Pancreas (tissue), 10 donors: ENCODE data around the gene UPK3BL2. TPM values are rescaled to one million over a fixed set of nuclear protein-coding genes. Genes with fewer than 3 reads are reported as not detected.
A peak's percentile ranks its signal among the peaks of the same experiment; 100 is the strongest.
"Not testable (repeated sequence)": the region's sequence is repeated elsewhere in the genome, so short reads cannot be mapped to it uniquely, and the experiment has no call there.

Experiments used
- ATAC-seq, 4 donors: fragments of 200-7000 bp; cut with Tn5 transposase; one replicate each; pipeline versions ENCODE4 v1.8.0 to v1.9.1; 2020; ENCODE audit warnings: mild to moderate bottlenecking in 4 of 4, moderate library complexity in 4 of 4
- DNase-seq, 6 donors: peaks; one replicate each; pipeline ENCODE4 v3.0.0-alpha.2; 2020
- FAIRE-seq: peaks from 2 replicates; lab custom pipeline; 2012; peaks lifted over from hg19 to GRCh38; lab: Jason Lieb, UNC
- H3K27ac ChIP-seq, 4 donors: fragments of 200-600 bp; sonication (generic); 1 replicate in 3 of 4; 2 replicates in 1 of 4; pipeline versions ENCODE4 v1.5.0 to v1.8.0; 2020
- H3K27me3 ChIP-seq, 4 donors: fragments of 200-600 bp; one replicate each; pipeline ENCODE4 v1.8.0; 2021
- H3K36me3 ChIP-seq, 3 donors: fragments of 200-600 bp; sonication (generic) in 1 of 3; one replicate each; pipeline versions ENCODE4 v1.5.0 to v1.8.0; 2020 to 2021
- H3K4me1 ChIP-seq, 3 donors: fragments of 200-600 bp; one replicate each; pipeline ENCODE4 v1.8.0; 2021
- H3K4me3 ChIP-seq, 4 donors: fragments of 200-600 bp; sonication (generic) in 2 of 4; one replicate each; pipeline versions ENCODE4 v1.5.0 to v1.8.0; 2020 to 2021
- H3K9me3 ChIP-seq, 4 donors: fragments of 200-600 bp; one replicate each; pipeline ENCODE4 v1.8.0; 2021
- WGBS, 2 donors: extraction: QIAGEN DNeasy Blood & Tissue Kit; methylation state at CpG; one replicate each; pipeline ENCODE4 v1.1.7; 2013; 5-methylcytosine and 5-hydroxymethylcytosine counted together
- intact Hi-C, 3 donors: fragments of 100-400 bp; cut with DNase I; formaldehyde crosslinking; loops; one replicate each; pipeline versions ENCODE4 v1.11.1 to v1.14.2; 2022
- polyA plus RNA-seq, 2 donors: library from polyadenylated mRNA; stranded (reverse); fragments of 200-250 nt; gene quantifications; one replicate each; pipeline ENCODE4 v1.2.3, GENCODE V29; 2013
- total RNA-seq, 6 donors: library from RNA; stranded (reverse); fragmentation: NEBNext Ultra II Directional in 4 of 6; extraction: Animal tissue kit (Norgen Biotek cat#: 25700) in 4 of 6; gene quantifications; one replicate each; pipeline versions ENCODE4 v1.2.1 to v1.2.4, GENCODE V29; 2021 to 2023
- donor health status: healthy with polysubstance abuse.
- donor health status: DM: no; HTN: no; CAD: no; lungs with moderate emphysema.
- donor health status: DM: no; HTN: no; CAD: no.
- donor health status: control.
- donor health status: control.
- donor health status: Bipolar disorder and iron deficiency.
- donor health status: DM: yes; HTN: yes; CAD: no.
- donor health status: DM: no; HTN: no; CAD: no.
- donor health status: DM: no; HTN: no; CAD: no.
- donor health status: DM: yes; HTN: yes; CAD: no.

UPK3BL2 gene
- total RNA-seq (10 to 100 TPM in 1 of 6 donors, 1 to 10 TPM in 5; 6.0 to 10.9 (median 6.7) TPM), polyA plus RNA-seq (10 to 100 TPM; 20.3 to 38.4 TPM)

- DNase-seq, intact Hi-C loops, FAIRE-seq, H3K4me3 ChIP-seq, H3K27ac ChIP-seq, H3K36me3 ChIP-seq, H3K27me3 ChIP-seq, H3K4me1 ChIP-seq, H3K9me3 ChIP-seq: not testable (repeated sequence)
- ATAC-seq = peak in 2 of 4 donors; percentile 4 to 22
- no CpG with 5 or more reads among the region's 8 CpGs for WGBS, 2 donors
Measured at GRCh38 chr7:102543596-102543995, at the start of gene UPK3BL2. UPK3BL2 (minus strand) TSS chr7:102543696; CDS start chr7:102543636, 60 bp downstream.

GRCh38 chr7:102592477-102593019 is 49.1 kb upstream of the UPK3BL2 start:
- 7 to 11% methylated on average over 6 of the region's 26 CpGs for WGBS, 2 donors
- H3K36me3 ChIP-seq, H3K9me3 ChIP-seq, H3K4me1 ChIP-seq, intact Hi-C loops, H3K27me3 ChIP-seq, H3K4me3 ChIP-seq, H3K27ac ChIP-seq, FAIRE-seq: not testable (repeated sequence)
- DNase-seq (peak; percentile 78 to 98 (median 95)), ATAC-seq (peak; percentile 82 to 92 (median 84))

GRCh38 chr7:102589857-102590256 is 46.4 kb upstream of the UPK3BL2 start:
- intact Hi-C loops, H3K4me1 ChIP-seq, H3K9me3 ChIP-seq, H3K4me3 ChIP-seq, DNase-seq, H3K36me3 ChIP-seq, FAIRE-seq, H3K27me3 ChIP-seq, H3K27ac ChIP-seq: not testable (repeated sequence)
- WGBS, 2 donors = no CpG with 5 or more reads among the region's 9 CpGs
- ATAC-seq = peak; percentile 37 to 60 (median 48)

GRCh38 chr7:102583495-102583894 is 40.0 kb upstream of the UPK3BL2 start:
- H3K9me3 ChIP-seq, H3K4me1 ChIP-seq, H3K4me3 ChIP-seq, intact Hi-C loops, H3K27ac ChIP-seq, ATAC-seq, H3K27me3 ChIP-seq, H3K36me3 ChIP-seq, FAIRE-seq, DNase-seq: not testable (repeated sequence)
- WGBS, 2 donors = no CpG with 5 or more reads among the region's 5 CpGs

- intact Hi-C loops, ATAC-seq, H3K9me3 ChIP-seq, H3K4me3 ChIP-seq, H3K36me3 ChIP-seq, FAIRE-seq, H3K4me1 ChIP-seq, H3K27ac ChIP-seq, H3K27me3 ChIP-seq, DNase-seq: not testable (repeated sequence)
- WGBS, 2 donors = no CpG with 5 or more reads among the region's 5 CpGs
Measured at GRCh38 chr7:102581722-102582121, 38.2 kb upstream of the UPK3BL2 start.

GRCh38 chr7:102578486-102578885 is 35.0 kb upstream of the UPK3BL2 start:
- peak in 1 of 4 donors; percentile 19 for ATAC-seq
- FAIRE-seq, H3K27me3 ChIP-seq, H3K4me1 ChIP-seq, intact Hi-C loops, H3K4me3 ChIP-seq, H3K9me3 ChIP-seq, H3K27ac ChIP-seq, H3K36me3 ChIP-seq: not testable (repeated sequence)
- whole genome bisulfite sequencing, 2 donors = 69 to 74% methylated on average over 5 of the region's 5 CpGs
- DNase-seq = peak in 3 of 6 donors; percentile 5 to 17 (median 13)

GRCh38 chr7:102577315-102578240 is 34.1 kb upstream of the UPK3BL2 start:
- ATAC-seq, H3K36me3 ChIP-seq, intact Hi-C loops, H3K27ac ChIP-seq, H3K4me1 ChIP-seq, FAIRE-seq, H3K27me3 ChIP-seq, H3K4me3 ChIP-seq, H3K9me3 ChIP-seq: not testable (repeated sequence)
- WGBS, 2 donors = 75 to 86% methylated on average over 6 of the region's 7 CpGs
- DNase-seq = peak in 3 of 6 donors; percentile 1 to 46 (median 18)

GRCh38 chr7:102576363-102576762 is 32.9 kb upstream of the UPK3BL2 start:
- H3K9me3 ChIP-seq, FAIRE-seq, intact Hi-C loops, H3K27me3 ChIP-seq, H3K36me3 ChIP-seq, H3K4me1 ChIP-seq, H3K27ac ChIP-seq, H3K4me3 ChIP-seq, DNase-seq, ATAC-seq: not testable (repeated sequence)
- no CpG with 5 or more reads among the region's 3 CpGs for WGBS, 2 donors

GRCh38 chr7:102574607-102575006 is 31.1 kb upstream of the UPK3BL2 start:
- H3K4me1 ChIP-seq, intact Hi-C loops, H3K4me3 ChIP-seq, H3K9me3 ChIP-seq, H3K27me3 ChIP-seq, FAIRE-seq, H3K27ac ChIP-seq, DNase-seq, H3K36me3 ChIP-seq, ATAC-seq: not testable (repeated sequence)
- no CpG with 5 or more reads among the region's 6 CpGs for WGBS, 2 donors
